SHP77 treated with DMSO at 0.1 percent for 48 hours (cell line): ENCODE results near the gene ACSF2.
"Not testable (repeated sequence)": the region's sequence is repeated elsewhere in the genome, so short reads cannot be mapped to it uniquely, and the experiment has no call there.

ENCODE experiments used
- DNase-seq: peaks from one replicate; lab custom pipeline; 2025; lab: John Stamatoyannopoulos, UW

Gene ACSF2

GRCh38 chr17:50464121-50464520 lies 38.1 kb downstream of the ACSF2 start:
- DNase-seq: no peak

DNA sequence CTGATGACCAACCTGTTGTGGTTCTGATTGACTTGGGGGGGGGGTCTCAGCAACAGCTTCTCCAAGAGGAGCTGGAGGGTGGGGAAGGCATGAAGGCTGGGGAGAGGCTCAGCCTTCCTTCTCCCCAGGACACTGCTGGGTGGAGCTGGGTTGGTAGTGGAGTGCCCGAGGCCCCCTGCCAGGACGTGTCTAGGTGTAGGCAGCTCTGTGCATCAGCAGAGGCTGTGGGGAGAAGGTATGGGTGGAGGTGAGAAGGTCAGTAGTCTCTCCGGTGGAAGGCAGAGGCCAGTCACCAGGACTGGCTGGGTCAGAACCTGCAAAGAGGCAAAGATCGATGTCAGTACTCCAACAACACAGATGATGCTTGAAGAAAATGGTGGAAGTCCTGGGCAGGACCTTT lies 38.7 kb downstream of the ACSF2 start:
- DNase-seq: no peak

- DNase-seq: no peak
Observed at GRCh38 chr17:50465171-50465570, 39.2 kb downstream of the ACSF2 start.

DNA sequence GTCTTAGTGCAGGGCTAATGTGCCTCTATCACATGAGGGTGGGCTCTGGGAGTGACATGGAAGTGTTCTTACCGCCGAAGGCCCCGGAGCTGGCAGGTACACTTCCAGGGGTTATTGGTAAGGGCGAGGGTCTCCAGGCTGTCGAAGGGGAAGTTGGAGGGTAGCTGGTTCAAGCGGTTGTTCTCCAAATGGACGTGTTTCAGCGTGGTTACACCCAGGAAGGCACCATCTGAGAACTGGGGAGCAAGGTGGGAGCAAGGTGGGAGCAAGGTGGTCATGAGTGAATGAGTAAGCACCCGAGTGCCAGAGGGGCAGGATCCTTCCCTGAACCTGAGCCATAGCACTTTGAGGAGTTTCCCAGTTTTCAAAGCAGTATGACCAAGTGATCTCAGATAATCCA lies 39.6 kb downstream of the ACSF2 start:
- DNase-seq: no peak

DNA sequence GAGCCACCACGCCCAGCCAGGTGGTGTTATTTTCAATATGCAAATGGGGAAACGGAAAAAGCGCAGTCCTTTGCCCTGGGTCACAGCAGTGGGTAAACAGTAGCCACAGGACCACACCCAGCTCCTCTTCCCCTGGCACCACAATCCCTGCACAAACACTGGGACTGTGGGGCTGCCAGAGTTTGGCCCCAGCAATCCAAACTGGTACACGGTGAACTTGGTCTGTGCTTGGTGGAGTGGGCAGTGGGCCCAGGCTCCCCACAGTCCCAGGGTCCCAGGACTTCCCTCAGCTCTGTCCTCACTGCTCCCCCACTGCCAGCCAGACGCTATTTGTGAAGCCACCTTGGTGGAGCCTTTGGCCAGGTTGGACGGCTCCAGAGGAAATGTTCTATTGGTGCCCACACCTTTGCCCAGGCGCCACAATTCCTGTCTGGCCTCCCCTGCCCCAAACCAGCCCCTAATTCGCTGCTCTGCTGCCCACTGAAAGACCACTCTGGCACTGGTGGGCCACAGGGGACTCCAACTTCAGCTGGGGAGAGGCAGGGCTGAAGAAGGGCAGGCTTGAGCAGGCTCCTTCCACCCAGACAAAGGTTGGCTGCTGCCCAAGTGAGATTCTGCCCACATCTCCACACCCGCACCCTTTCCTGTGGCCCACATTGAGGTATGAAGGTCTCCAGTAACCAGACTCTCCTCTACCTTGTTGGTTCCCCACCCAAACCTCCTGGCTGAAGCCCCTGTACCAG lies 40.5 kb downstream of the ACSF2 start:
- no peak for DNase-seq

GRCh38 chr17:50467114-50467854 lies 41.3 kb downstream of the ACSF2 start:
- no peak for DNase-seq

GRCh38 chr17:50467855-50468303 lies 41.9 kb downstream of the ACSF2 start:
- no peak for DNase-seq

GRCh38 chr17:50468304-50469207 lies 42.5 kb downstream of the ACSF2 start, which contains the start of gene CHAD:
Gene CHAD, minus strand, starts transcription at chr17:50468880. Its CDS starts 67 bp downstream, at chr17:50468813.
- DNase-seq: no peak

GRCh38 chr17:50469208-50469605 lies 43.2 kb downstream of the ACSF2 start:
- no peak for DNase-seq

DNA sequence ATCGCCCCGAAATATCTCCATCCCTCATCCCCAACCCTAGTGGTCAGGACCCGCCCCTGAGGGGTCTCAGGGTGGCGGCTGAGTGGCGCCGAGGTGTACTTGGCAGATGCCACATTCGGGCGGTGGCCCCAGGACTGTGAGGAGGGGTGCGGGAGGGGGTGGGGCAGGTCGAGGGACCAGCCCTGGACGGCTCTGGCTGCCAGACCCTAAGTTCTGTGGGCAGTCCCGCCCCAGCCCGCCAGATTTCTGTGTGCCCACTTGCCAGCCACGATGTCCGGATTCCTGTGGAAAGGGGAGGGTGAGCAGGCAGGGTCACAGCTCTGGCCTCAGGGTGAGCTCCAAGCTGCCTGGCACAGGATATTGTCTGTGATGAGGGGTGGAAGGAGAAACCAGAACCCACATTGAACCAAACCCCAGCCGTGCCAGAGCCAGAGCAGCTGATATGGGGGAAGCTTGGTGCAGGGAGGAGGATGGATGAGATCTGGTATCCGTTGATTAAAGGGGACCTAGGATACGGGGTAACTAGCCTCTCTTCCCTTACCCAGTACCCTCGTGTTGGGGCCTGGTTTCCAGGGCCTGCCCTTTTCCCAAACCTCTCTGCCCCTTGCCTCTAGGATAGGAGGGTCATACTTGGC lies 43.8 kb downstream of the ACSF2 start:
- no peak for DNase-seq

DNA sequence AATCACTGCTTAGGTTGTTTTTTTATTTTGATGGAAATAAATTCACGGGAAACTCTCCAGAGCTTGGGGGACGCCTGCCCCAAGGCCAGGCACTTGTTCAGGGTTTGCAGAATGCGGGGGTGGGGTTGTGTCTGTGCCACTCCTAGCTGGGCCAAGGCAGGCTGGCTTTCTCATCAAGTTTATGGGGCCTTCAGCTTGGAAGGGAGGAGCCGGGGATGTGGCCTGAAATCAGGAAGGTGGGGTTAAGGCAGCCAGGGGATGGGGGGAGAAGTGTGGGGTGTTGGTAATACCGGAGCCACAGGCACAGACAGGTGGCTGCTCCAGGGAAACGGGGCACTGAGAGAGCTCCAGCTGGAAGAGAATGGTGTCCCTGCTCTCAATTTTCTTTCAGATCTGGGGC lies 44.4 kb downstream of the ACSF2 start:
- no peak for DNase-seq

GRCh38 chr17:50471009-50471905 lies 45.2 kb downstream of the ACSF2 start:
- DNase-seq: no peak

DNA sequence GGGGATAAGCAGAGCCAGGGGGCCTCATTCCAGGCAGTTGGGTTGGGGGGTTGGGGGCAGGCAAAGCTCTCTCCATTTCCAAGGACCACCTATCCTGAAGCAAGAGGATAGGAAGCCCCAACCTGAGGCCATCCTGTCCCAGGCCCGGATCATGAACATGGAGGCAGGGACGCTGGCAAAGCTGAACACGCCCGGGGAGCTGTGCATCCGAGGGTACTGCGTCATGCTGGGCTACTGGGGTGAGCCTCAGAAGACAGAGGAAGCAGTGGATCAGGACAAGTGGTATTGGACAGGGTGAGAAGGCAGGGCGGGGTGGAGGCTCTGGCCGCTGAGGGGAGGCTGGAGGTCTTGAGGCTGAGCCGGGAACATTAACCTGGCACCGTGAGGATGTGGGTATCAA lies 46.3 kb downstream of the ACSF2 start:
- DNase-seq: no peak

DNA sequence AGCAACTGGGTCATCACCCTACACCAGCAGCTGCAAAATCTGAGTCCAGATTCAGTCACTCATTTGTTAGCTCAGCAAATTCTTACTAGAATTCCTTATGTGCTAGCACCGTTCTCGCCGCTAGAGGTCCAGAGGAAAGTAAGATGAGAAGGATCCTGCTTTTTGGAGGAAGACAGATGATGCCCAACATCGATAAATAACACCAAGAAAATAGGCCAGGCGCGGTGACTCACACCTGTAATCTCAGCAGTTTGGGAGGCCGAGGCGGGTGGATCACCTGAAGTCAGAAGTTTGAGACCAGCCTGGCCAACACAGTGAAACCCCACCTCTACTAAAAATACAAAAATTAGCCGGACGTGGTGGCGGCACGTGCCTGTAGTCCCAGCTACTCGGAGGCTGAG lies 46.7 kb downstream of the ACSF2 start:
- DNase-seq: not testable (repeated sequence)

GRCh38 chr17:50473901-50474300 lies 47.9 kb downstream of the ACSF2 start:
- DNase-seq: no peak

GRCh38 chr17:50474523-50474922 lies 48.5 kb downstream of the ACSF2 start:
- no peak for DNase-seq

DNA sequence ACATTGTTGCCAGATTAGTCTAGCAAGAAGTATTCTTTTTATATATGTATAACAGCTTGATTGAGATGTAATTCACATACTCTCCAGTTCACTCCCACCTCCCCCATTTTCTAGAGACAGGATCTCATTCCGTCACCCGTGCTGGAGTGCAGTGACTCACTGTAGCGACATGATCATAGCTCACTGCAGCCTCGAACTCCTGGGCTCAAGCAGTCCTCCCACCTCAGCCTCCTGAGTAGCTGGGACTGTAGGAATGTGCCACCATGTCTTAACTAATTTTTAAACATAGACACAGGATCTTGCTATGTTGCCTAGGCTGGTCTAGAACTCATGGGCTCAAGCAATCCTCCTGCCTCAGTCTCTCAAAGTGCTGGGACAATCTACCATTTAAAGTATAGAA lies 49.3 kb downstream of the ACSF2 start:
- no peak for DNase-seq

DNA sequence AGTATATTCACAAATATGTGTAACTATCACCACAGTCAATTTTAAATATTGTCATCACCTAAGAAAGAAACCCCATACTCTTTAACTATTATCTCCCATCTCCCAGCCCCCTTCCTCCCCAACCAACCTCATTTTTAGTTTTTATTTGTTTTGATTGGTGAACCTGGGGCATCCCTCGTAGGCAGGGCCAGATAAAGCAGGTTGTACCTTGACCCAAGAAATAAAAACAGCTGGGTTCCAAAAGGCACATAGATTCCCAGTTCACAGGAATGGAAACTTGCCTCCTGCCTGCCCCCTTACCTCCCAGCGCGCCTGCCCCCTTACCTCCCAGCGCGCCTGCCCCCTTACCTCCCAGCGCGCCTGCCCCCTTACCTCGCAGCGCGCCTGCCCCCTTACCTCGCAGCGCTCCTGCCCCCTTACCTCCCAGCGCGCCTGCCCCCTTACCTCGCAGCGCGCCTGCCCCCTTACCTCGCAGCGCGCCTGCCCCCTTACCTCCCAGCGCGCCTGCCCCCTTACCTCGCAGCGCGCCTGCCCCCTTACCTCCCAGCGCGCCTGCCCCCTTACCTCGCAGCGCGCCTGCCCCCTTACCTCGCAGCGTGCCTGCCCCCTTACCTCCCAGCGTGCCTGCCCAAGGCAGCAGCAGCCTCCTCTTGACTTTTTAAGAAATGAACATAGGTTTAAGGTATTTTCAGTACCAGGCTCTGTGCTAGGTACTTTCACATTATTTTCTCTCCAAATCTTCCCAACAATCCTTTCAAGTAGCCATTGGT lies 49.9 kb downstream of the ACSF2 start:
- not testable (repeated sequence) for DNase-seq

- no peak for DNase-seq
Observed at GRCh38 chr17:50476545-50477315, 50.7 kb downstream of the ACSF2 start.
